Measurements from ENCODE around the gene ROBO1. TPM values are rescaled to one million over a fixed set of nuclear protein-coding genes. Genes with fewer than 3 reads are reported as not detected.
"Not testable (repeated sequence)": the region's sequence is repeated elsewhere in the genome, so short reads cannot be mapped to it uniquely, and the experiment has no call there.

Gene ROBO1
- total RNA-seq, 2 experiments from 2014 or later = not detected

DNA sequence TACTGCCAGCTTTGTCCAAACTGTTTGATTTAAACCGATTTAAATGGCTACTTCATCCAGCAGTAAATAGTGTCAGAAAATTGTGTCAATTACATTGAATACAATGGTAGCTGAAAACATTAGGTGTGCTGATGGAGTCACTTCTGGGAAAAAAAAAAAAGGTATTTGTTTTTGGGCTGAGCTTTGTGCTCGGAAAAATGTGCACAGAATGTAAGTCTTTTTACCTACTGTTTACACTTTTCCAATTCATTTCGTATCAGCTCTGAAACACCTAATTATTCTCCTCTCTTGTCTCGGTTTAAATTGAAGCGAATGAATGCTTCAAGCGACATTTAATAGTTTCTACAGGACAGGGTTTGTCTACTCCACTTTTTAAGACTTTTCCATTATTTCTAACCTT, 1078.4 kb downstream of the ROBO1 start:
- Mint-ChIP-seq H3K9me3 (no peaks in the 10 kb centered on the region), H3K27ac (no peak overlapping the region), H3K36me3 (ENCODE audit: low read depth) (no peaks in the 10 kb centered on the region), H3K27me3 (no peaks in the 10 kb centered on the region), H3K4me1 (no peaks in the 10 kb centered on the region), H3K4me3 (no peak overlapping the region)
- ChIA-PET POLR2A (no interaction called here), CTCF (no interaction called here)
- DNase-seq = no peak

GRCh38 chr3:78687520-78687919, 1080.3 kb downstream of the ROBO1 start:
- ChIA-PET CTCF (no interaction called here), POLR2A (no interaction called here)
- Mint-ChIP-seq H3K36me3 (ENCODE audit: low read depth) (no peaks in the 10 kb centered on the region), H3K9me3 (no peaks in the 10 kb centered on the region), H3K4me3 (no peak overlapping the region), H3K27me3 (no peaks in the 10 kb centered on the region), H3K4me1 (no peaks in the 10 kb centered on the region), H3K27ac (no peak overlapping the region)
- no peak for DNase-seq

DNA sequence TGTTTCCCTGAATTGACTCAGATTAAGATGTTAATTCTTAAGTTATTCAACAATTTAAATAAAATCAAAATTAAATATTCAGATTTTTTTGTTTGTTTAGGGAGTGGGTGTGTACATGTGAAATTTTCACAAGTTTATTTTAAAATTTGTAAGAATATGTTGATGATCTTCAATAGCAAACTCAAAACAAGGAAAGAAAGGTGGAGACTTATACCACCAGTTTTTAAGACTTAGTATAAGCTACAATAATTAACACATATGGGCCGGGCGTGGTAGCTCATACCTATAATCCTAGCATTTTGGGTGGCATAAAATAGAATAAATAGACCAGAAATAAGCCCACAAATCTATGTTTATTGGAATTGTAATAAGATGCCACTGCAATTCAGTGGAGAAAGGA, 1084.5 kb downstream of the ROBO1 start:
- H3K36me3 Mint-ChIP-seq (ENCODE audit: low read depth) = no peaks in the 10 kb centered on the region
- no peaks in the 10 kb centered on the region for H3K4me1 Mint-ChIP-seq
- ChIA-PET CTCF (no interaction called here), POLR2A (no interaction called here)
- H3K9me3 Mint-ChIP-seq = no peaks in the 10 kb centered on the region
- no peak for DNase-seq
- no peaks in the 10 kb centered on the region for H3K27me3 Mint-ChIP-seq
- H3K4me3 Mint-ChIP-seq = no peak overlapping the region
- H3K27ac Mint-ChIP-seq = no peak overlapping the region

DNA sequence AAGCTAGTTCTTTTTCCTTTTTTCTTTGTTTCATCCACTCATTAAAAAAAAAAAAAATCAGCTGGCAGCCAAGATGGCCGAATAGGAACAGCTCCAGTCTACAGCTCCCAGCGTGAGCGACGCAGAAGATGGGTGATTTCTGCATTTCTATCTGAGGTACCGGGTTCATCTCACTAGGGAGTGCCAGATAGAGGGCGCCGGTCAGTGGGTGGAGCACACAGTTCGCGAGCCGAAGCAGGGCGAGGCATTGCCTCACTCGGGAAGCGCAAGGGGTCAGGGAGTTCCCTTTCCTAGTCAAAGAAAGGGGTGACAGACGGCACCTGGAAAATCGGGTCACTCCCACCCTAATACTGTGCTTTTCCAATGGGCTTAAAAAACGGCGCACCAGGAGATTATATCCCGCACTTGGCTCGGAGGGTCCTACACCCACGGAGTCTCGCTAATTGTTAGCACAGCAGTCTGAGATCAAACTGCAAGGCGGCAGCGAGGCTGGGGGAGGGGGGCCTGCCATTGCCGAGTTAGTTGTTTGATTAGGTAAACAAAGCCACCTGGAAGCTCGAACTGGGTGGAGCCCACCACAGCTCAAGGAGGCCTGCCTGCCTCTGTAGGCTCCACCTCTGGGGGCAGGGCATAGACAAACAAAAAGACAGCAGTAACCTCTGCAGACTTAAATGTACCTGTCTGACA, 1092.5 kb downstream of the ROBO1 start:
- H3K9me3 Mint-ChIP-seq; H3K27me3 Mint-ChIP-seq; H3K27ac Mint-ChIP-seq; H3K4me1 Mint-ChIP-seq; H3K4me3 Mint-ChIP-seq; DNase-seq; POLR2A ChIA-PET; CTCF ChIA-PET; H3K36me3 Mint-ChIP-seq (ENCODE audit: low read depth): not testable (repeated sequence)

DNA sequence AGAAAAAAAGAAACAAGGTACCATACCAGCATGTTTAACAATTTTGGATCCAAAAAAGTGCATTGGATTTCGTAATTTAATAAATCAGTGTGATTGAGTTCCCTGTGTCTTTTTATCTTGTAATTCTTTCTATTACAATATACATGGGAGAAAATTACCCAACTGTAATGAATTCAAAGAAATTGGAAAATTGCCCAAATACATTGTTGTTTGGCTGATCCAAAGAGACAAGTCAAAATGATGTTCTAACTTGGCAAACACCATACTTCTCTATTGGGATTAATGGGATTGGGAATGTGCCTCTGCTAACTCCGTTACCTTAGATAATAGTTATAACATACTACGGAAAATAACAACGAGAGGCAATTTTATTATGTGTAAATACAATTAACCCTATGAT, 1097.1 kb downstream of the ROBO1 start:
- Mint-ChIP-seq H3K27ac (no peak overlapping the region), H3K36me3 (ENCODE audit: low read depth) (no peaks in the 10 kb centered on the region), H3K4me3 (no peak overlapping the region), H3K27me3 (no peaks in the 10 kb centered on the region), H3K9me3 (no peaks in the 10 kb centered on the region), H3K4me1 (no peaks in the 10 kb centered on the region)
- POLR2A ChIA-PET = no interaction called here
- CTCF ChIA-PET = no interaction called here
- no peak for DNase-seq

DNA sequence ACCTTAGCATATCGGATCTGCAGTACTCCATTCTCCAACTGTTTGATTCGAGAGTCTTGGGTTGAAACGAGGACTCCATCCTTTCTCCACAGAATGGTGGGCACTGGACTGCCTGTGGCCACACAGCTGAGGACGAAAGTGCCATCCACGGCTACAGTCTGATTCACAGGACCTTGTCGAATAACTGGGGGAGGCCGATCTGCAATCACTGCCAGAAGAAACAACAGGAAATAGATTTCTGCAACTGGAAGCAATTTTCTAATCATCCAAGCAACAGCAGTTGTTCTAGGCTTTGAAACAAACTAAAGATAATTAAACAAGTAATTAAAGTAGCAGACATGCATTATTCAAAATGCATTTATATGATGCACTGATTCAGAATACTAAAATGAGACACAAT, 1097.7 kb downstream of the ROBO1 start:
- CTCF ChIA-PET = no interaction called here
- H3K4me3 Mint-ChIP-seq = no peak overlapping the region
- no peak overlapping the region for H3K27ac Mint-ChIP-seq
- H3K9me3 Mint-ChIP-seq = no peaks in the 10 kb centered on the region
- no peaks in the 10 kb centered on the region for H3K27me3 Mint-ChIP-seq
- POLR2A ChIA-PET = no interaction called here
- no peaks in the 10 kb centered on the region for H3K4me1 Mint-ChIP-seq
- DNase-seq = no peak
- H3K36me3 Mint-ChIP-seq (ENCODE audit: low read depth) = no peaks in the 10 kb centered on the region

GRCh38 chr3:78668302-78668701, 1099.5 kb downstream of the ROBO1 start:
- Mint-ChIP-seq H3K9me3 (no peaks in the 10 kb centered on the region), H3K36me3 (ENCODE audit: low read depth) (no peaks in the 10 kb centered on the region), H3K27ac (no peak overlapping the region), H3K27me3 (no peaks in the 10 kb centered on the region), H3K4me3 (no peak overlapping the region), H3K4me1 (no peaks in the 10 kb centered on the region)
- ChIA-PET POLR2A (no interaction called here), CTCF (no interaction called here)
- DNase-seq = no peak

- POLR2A ChIA-PET = no interaction called here
- no peak for DNase-seq
- CTCF ChIA-PET = no interaction called here
- Mint-ChIP-seq H3K4me1 (no peaks in the 10 kb centered on the region), H3K4me3 (no peak overlapping the region), H3K36me3 (ENCODE audit: low read depth) (no peaks in the 10 kb centered on the region), H3K27ac (no peak overlapping the region), H3K27me3 (no peaks in the 10 kb centered on the region), H3K9me3 (no peaks in the 10 kb centered on the region)
Observed at GRCh38 chr3:78666470-78666800, 1101.4 kb downstream of the ROBO1 start.

GRCh38 chr3:78665776-78666469, 1101.9 kb downstream of the ROBO1 start:
- no peak for DNase-seq
- H3K27me3 Mint-ChIP-seq = no peaks in the 10 kb centered on the region
- no peaks in the 10 kb centered on the region for H3K36me3 Mint-ChIP-seq (ENCODE audit: low read depth)
- ChIA-PET POLR2A (no interaction called here), CTCF (no interaction called here)
- no peaks in the 10 kb centered on the region for H3K4me1 Mint-ChIP-seq
- no peaks in the 10 kb centered on the region for H3K9me3 Mint-ChIP-seq
- no peak overlapping the region for H3K27ac Mint-ChIP-seq
- no peak overlapping the region for H3K4me3 Mint-ChIP-seq

GRCh38 chr3:78665101-78665500, 1102.7 kb downstream of the ROBO1 start:
- H3K4me3 Mint-ChIP-seq = no peak overlapping the region
- no peak for DNase-seq
- CTCF ChIA-PET = no interaction called here

GRCh38 chr3:78660957-78661356, 1106.8 kb downstream of the ROBO1 start:
- Mint-ChIP-seq H3K4me1 (no peaks in the 10 kb centered on the region), H3K4me3 (no peak overlapping the region), H3K9me3 (no peaks in the 10 kb centered on the region), H3K36me3 (ENCODE audit: low read depth) (no peaks in the 10 kb centered on the region), H3K27me3 (no peaks in the 10 kb centered on the region), H3K27ac (no peak overlapping the region)
- CTCF ChIA-PET = interaction anchor here (1.0 to 1.3 kb wide), 3 partner anchors 13 to 701 kb away, joined by 4 read pairs; no protein-coding TSS in a partner anchor
- DNase-seq = no peak
- POLR2A ChIA-PET = no interaction called here

More at GRCh38 chr3:78665101-78665500, 1102.7 kb downstream of the ROBO1 start:
- Mint-ChIP-seq H3K27ac (no peak overlapping the region), H3K9me3 (no peaks in the 10 kb centered on the region), H3K4me1 (no peaks in the 10 kb centered on the region), H3K36me3 (ENCODE audit: low read depth) (no peaks in the 10 kb centered on the region), H3K27me3 (no peaks in the 10 kb centered on the region)
- POLR2A ChIA-PET = no interaction called here

GRCh38 chr3:78659386-78659987, 1108.3 kb downstream of the ROBO1 start:
- Mint-ChIP-seq H3K4me3 (no peak overlapping the region), H3K9me3 (no peaks in the 10 kb centered on the region), H3K27me3 (no peaks in the 10 kb centered on the region), H3K27ac (no peak overlapping the region), H3K36me3 (ENCODE audit: low read depth) (no peaks in the 10 kb centered on the region), H3K4me1 (no peaks in the 10 kb centered on the region)
- CTCF ChIA-PET = interaction anchor here (1.1 kb wide), 1 partner anchor 373 kb away, joined by 4 read pairs; no protein-coding TSS in a partner anchor
- POLR2A ChIA-PET = no interaction called here
- DNase-seq = peak; percentile 18

DNA sequence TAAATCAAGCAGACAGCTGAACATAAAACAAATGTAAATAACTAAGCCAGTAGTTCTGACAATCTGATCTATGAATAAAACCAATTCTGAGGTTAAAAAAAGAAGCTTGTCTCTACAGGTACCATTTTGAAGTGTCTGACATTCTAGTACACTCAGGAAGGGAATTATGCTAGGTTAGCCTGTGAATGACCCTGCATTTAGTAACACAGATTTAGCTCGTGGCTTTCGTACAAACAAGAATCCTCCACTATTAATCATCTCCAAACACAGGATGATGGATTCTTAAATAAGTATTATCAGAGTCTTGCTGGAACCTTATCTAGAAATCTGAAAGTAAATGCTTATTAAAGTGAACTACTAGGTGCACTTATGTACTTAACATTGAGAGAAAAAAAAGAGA, 1120.1 kb downstream of the ROBO1 start:
- Mint-ChIP-seq H3K9me3 (no peaks in the 10 kb centered on the region), H3K4me3 (no peak overlapping the region), H3K4me1 (no peaks in the 10 kb centered on the region), H3K27me3 (no peaks in the 10 kb centered on the region), H3K27ac (no peak overlapping the region), H3K36me3 (ENCODE audit: low read depth) (no peaks in the 10 kb centered on the region)
- ChIA-PET CTCF (interaction anchor here (1.1 kb wide), 1 partner anchor 13 kb away, joined by 4 read pairs; no protein-coding TSS in a partner anchor), POLR2A (no interaction called here)
- DNase-seq = no peak

Data from activated CD4-positive, alpha-beta memory T cell treated with anti-CD3 and anti-CD28 coated beads, Interleukin-2, amount 10 ng/mL, durations not matched to agents 7 days and 5 days (primary cell).